DMS79 treated with DMSO at 0.1 percent for 48 hours (cell line): Measurements from ENCODE around the gene UBR7.
A peak's percentile ranks its signal among the peaks of the same experiment; 100 is the strongest.
"Not testable (repeated sequence)": the region's sequence is repeated elsewhere in the genome, so short reads cannot be mapped to it uniquely, and the experiment has no call there.

Source experiments
- DNase-seq: peaks from one replicate; lab custom pipeline; 2025; lab: John Stamatoyannopoulos, UW

UBR7 gene

DNA sequence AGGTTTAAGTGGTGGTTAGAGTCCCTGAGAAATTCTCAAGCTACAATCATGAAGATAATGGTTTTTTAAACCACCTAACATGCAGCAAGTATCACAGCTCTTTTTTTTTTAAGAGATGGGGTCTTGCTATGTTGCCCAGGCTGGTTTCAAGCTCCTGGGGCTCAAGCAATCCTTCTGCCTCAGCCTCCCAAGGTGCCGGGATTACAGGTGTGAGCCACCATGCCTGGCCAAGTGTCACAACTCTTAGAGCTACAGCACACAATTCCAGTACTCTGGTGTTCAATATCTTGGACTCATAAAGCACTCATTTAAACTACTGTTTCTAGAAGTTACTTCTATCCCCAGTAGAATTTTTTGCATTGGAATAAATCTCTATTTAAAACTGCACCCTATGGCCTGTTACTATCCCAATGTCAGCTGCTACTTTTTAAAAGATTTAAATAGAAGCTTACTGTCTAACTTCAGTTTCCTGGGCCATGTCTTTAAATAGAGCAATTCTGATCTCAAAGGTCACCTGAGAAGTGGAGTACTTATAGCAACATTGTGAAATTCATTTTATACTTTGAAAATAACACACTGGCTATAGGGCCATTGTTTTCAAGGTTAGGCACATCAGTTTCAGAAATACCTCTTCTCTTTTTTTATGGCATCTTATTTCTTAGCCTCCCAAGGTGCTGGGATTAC is 11.6 kb upstream of the UBR7 start:
- DNase-seq = no peak

DNA sequence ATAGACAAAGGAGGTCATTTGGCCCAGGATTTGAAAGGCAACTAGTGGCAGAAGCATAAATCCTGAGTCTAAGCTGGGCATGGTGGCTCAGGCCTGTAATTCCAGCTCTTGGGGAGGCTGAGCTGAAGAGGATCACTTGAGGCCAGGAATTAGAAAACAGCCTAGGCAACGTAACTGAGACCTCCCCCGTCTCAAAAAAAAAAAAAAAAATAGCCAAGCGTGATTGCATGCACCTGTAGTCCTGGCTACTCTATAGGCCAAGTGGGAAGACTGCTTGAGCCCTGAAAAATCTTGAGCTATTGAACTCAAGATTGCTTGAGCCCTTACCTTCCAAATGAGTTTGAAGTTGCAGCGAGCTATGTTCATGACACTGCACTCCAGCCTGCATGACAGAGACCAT is 8.0 kb upstream of the UBR7 start:
- DNase-seq = no peak

GRCh38 chr14:93200553-93200952 is 6.5 kb upstream of the UBR7 start:
- DNase-seq = no peak

DNA sequence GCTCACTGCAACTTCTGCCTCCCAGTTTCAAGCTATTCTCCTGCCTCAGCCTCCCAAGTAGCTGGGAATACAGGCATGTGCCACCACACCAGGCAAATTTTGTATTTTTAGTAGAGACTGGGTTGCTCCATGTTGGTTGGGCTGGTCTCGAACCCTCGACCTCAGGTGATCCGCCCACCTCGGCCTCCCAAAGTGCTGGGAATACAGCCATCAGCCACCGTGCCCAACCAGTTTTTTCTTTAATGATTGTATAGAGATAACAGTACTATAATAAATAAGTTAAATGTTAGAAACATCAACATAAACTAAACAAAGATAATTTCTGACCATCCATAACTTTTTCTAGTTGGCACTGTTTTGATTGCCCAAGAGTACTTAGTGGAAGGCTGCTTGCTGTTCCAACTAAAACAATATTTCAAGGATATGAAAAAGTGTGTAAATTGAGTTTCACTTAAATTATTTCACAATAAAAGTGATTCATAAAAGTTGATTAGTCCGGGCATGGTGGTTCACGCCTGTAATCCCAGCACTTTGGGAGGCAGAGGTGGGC is 5.8 kb upstream of the UBR7 start:
- DNase-seq = no peak

- DNase-seq = peak; percentile 91
These were observed 632 bp downstream of the UBR7 start for GRCh38 chr14:93207468-93208308.

GRCh38 chr14:93212432-93212831 is 5.4 kb downstream of the UBR7 start:
- DNase-seq = no peak

DNA sequence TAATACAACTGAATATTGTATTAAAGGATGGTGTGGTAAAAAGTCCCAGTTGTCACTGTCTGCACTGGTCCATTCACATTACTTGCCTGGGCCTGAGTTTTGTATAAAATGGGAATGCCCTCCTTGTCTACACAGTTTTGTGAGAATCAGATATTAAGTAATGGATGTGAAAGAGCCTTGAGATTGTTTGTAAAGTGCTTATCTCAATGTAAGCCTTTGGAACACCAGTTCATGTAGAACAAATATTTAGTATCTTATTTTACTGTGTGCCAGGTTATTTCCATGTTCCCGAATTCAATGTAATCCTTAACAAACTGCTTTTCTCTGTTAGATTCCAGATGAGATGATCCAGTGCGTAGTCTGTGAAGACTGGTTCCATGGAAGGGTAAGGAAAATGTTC is 7.5 kb downstream of the UBR7 start:
- no peak for DNase-seq

- DNase-seq = peak; percentile 48
These were observed 12.2 kb downstream of the UBR7 start for GRCh38 chr14:93219103-93219726.

DNA sequence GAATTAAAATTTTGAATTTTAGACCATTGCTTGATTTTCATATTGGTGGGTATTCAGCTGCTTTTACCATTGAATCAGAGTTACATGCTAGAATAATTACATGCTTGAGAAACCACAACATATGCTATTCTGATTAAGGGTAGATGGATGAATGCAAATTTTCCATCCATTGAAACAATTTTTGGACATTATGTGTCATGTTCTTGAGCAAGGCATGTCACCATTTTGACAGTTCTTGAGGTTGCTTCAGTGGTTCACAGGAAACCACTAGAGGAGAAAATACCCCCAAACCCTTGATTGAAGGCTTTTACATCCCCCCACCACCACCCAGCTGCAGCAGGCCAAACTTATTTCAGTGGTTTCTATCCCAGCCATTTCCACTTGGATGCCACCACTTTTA is 13.5 kb downstream of the UBR7 start:
- no peak for DNase-seq

- DNase-seq = no peak
These were observed 16.5 kb downstream of the UBR7 start for GRCh38 chr14:93223565-93223964.

- DNase-seq = no peak
These were observed 21.5 kb downstream of the UBR7 start for GRCh38 chr14:93228550-93228949.

DNA sequence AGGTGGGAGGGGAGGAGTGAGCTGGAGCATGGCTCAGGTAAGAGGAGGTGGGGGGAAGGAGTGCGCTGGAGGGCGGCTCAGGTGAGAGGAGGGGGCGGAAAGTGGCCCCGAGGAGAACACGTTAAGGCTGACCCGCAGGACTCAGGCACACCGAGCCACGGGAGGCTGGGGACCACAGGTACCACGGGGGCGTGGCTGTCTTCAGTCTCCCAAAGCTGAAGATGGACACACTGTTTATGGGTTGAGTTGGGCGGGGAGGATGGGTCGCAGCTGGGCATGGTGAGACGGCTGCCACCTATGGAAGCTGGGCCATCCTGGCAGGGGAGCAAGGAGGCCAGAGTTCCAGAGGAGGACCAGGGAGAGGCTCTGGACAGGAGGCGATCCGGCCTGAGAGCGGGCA is 23.5 kb downstream of the UBR7 start:
- no peak for DNase-seq

GRCh38 chr14:93231129-93231979 is 24.3 kb downstream of the UBR7 start:
- peak; percentile 66 for DNase-seq

GRCh38 chr14:93232159-93232558 is 25.1 kb downstream of the UBR7 start:
- DNase-seq = no peak

- not testable (repeated sequence) for DNase-seq
These were observed 26.0 kb downstream of the UBR7 start for GRCh38 chr14:93233078-93233477.

- no peak for DNase-seq
These were observed 27.7 kb downstream of the UBR7 start for GRCh38 chr14:93234798-93235197.

DNA sequence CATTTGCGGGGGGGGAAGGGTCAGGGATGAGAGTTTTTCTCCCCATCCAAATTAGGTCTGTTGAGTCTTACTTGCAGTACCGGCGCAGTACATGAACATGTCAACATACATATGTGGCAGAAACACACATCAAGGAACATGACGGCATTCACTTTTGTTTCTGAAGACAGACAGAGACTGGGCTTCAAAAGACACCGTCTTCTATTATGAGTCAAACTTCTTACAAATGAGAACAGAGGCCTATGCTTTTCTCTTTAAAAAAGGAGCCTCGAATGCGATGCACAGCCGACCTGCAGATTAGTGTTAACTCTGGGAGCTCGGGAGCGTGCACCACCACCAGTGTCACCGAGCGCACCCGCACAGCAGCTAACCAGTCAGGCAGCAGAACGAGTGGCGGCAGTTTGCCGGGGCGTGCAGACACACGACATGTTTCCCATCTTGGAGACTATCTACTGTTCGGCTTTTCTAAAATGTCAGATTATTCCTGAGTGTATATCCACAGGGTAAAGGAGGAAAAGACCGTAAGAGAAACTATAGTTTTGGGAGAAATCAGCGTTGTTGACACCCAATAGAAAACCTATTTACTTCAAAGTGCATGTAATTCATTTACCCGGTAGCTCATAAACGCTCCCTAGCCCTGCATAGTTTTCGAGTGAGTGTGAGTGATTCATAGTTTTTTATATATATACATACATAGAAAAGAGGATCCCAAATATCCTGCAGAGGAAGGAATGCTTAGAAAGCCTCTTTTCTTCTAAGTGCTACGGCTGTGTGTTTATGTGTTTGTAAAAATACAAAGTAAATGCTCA is 33.0 kb downstream of the UBR7 start:
- no peak for DNase-seq

DNA sequence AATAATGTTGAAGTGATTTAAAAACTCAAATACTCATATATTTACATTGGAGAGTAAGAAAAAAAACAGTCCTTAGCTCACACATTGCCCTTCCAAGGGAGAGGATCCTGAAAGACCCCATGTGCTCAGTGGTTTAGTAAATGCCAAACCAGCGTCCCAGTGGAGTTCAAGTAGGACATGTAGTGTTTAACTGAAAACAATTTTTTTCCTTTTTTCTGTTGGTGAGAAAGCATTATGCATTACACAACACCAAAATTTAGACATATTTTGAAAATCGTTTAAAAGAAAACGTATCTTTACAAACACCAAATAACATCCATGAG is 33.6 kb downstream of the UBR7 start:
- DNase-seq = no peak

- peak; percentile 91 for DNase-seq
These were observed 38.8 kb downstream of the UBR7 start for GRCh38 chr14:93245764-93246420.

DNA sequence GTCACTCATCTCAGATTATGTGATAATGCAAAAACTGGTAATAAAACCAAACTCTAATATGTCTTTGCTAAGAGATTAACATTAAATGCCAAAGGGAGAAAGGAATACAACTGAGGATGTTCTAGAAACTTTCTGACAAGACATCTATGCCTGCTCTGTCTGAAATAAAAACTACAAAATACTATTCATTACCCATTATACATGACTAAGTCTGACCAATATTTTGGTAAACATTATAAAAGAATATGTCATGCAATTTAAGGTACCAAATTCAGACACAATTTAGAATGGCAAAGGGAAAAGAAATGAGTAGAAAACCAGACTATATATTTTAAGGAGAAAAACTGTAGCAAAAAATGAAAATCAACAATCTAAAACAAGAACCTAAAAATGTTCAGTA is 39.5 kb downstream of the UBR7 start:
- no peak for DNase-seq
